Activated CD4-positive, alpha-beta T cell treated with anti-CD3 and anti-CD28 coated beads, Interleukin-10, Interleukin-2, amounts not matched to agents 100 ng/mL and 50 ng/mL, durations not matched to agents 16 hours and 8 hours (primary cell): Measurements from ENCODE around the gene TMEM40.
A peak's percentile ranks its signal among the peaks of the same experiment; 100 is the strongest.
"Not testable (repeated sequence)": the region's sequence is repeated elsewhere in the genome, so short reads cannot be mapped to it uniquely, and the experiment has no call there.

Experiments used
- DNase-seq: peaks from one replicate; pipeline ENCODE4 v3.0.0-alpha.2; 2020

Gene TMEM40, protein sequence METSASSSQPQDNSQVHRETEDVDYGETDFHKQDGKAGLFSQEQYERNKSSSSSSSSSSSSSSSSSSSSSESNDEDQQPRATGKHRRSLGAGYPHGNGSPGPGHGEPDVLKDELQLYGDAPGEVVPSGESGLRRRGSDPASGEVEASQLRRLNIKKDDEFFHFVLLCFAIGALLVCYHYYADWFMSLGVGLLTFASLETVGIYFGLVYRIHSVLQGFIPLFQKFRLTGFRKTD

GRCh38 chr3:12759097-12759679, at the start of gene TMEM40:
Gene TMEM40 (minus strand): TSS chr3:12759259. CDS start chr3:12749832, 9,427 bp downstream.
- DNase-seq = no peak

- DNase-seq = no peak
These were observed 49.5 kb upstream of the TMEM40 start for GRCh38 chr3:12808587-12808986.

DNA sequence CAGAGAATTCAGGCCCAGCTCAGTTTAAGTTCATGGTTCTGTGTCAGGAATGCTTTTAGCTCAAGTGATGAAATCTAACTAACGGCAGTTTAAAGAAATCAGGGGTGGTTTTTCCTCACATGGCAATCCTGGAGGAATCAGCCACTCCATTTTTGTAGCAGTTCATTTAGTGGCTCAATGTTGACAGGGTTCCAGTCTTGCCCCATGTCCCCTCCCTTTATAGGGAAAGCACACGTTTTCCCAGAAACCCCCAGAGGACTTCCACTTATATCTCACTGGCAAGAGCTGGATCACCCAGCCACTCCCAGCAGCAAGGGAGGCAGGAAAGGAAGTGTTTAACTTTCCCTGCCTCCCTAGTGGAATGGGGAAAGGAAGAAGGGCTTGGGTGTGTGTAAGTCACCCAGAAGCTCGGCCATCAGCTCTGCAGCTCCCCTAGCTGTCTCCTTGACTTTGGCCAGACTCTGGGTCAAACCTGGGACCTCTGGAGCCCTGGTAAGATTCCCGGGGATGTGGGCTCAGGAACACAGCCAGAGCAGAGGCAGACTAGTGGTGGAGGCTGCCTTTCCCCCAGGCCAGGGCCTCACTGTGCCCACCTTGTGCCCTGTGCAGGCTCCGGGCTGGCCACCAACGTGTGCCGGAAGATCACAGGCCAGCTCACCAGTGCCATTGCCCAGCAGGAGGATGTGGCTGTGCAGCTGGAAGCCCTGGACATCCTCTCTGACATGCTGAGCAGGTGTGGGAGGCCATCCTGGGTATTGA, 48.7 kb upstream of the TMEM40 start:
- DNase-seq = no peak

GRCh38 chr3:12807066-12807465, 48.0 kb upstream of the TMEM40 start:
- DNase-seq = no peak

GRCh38 chr3:12803371-12803770, 44.3 kb upstream of the TMEM40 start:
- DNase-seq = no peak

GRCh38 chr3:12799525-12800440, 40.7 kb upstream of the TMEM40 start:
- no peak for DNase-seq

- no peak for DNase-seq
These were observed 39.6 kb upstream of the TMEM40 start for GRCh38 chr3:12798559-12799179.

DNA sequence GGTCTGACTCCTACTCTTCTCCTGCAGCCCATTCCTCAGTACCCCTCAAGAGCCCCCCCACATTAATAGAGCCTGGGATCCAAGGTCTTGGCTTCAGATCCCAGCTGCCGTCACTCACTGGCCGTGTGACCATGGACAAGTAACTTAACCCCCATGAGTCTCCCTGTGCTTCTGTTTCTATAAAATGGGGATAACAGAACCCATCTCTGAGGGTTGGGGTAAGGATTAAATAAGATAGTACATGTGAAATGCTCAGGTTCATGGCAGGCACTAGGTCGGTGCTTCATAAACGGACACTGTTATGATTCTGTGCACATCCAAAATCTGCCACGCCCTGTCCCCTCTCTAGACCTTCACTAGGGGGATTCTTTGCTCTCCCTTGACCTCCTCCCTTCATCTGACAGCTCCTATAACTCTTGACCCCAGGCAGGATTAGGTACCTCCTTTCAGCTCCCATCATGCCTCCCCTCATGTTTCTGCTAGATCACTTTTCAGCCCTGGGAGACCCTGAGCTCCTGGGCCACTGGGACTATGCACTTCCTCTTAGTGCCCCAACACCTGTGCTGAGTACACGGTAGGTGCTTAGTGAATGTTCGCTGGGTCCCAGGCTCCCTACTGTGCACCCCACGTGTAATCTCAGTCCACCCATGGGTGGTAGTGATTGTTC, 39.0 kb upstream of the TMEM40 start:
- no peak for DNase-seq

GRCh38 chr3:12797124-12797891, 38.2 kb upstream of the TMEM40 start:
- DNase-seq = no peak

- no peak for DNase-seq
These were observed 37.4 kb upstream of the TMEM40 start, which contains the start of gene CAND2 for GRCh38 chr3:12796171-12797123. Gene CAND2 (plus strand): TSS chr3:12796680. CDS start chr3:12796721, 41 bp downstream.

DNA sequence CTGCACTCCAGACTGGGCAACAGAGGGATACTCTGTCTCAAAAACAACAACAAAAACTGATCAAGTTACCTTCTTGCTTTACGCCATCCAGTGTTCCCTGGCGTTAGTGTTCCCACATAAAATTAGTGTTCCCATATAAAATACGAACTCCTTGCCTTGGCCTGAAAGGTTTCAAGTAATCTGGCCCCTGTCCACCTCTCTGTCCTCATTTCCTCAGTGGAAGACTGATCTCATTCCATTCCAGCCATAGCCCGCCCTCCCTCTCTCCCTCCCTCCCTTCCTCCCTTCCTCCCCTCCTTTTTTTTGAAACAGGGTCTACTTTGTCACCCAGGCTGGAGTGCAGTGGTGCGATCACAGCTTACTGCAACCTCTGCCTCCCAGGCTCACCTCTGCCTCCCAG, 34.6 kb upstream of the TMEM40 start:
- no peak for DNase-seq

- DNase-seq = no peak
These were observed 32.4 kb upstream of the TMEM40 start for GRCh38 chr3:12791430-12791829.

- not testable (repeated sequence) for DNase-seq
These were observed 29.1 kb upstream of the TMEM40 start for GRCh38 chr3:12787967-12788690.

DNA sequence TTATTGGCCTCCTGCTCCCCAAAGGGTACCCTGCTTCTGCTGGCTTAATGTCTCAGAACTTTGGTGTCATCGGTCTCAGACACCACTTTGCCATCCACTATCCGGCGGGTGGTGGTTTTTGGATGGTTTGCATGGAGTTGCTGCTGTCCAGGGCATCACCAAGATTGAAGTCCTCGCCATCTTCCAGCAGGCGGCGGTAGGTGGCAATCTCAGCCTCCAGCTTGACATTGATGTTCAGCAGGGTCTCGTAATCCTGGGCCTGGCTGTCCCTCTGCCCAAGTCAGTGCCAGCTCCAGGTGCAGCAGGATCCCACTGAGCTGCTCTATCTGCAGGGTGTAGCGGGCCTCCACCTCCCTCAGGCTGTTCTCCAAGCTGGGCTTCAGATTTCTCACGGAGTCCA, 28.3 kb upstream of the TMEM40 start:
- DNase-seq = peak; percentile 56

GRCh38 chr3:12785096-12785495, 26.0 kb upstream of the TMEM40 start:
- DNase-seq = no peak

DNA sequence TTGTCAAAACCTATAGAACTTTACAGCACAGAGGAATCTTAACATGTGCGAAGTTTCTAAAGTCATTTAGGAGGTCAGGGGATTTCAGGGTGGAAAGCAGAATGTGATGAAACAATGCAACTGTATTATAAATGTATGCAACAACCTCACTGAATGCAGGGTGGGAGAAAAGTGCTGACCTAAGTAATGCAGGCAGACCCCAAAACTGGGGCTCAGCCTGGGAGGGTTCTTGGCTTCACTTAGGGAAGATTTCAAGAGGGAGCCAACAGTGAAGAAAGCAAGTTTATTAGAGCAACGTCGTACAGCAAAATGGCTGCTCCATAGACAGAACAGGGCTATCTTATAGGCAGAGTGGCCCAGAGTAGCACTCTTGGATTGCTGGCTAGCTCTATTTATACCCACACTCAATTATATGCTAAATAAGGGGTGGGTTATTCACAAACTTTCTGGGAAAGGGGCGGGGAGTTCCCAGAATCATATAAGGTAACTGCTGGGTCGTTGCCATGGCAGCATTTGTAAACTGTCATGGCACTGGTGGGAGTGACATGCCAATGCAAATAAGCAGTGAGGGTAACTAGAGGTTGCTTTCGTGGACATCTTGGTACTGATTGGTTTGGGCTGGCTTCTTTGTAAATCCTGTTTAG, 23.2 kb upstream of the TMEM40 start:
- peak; percentile 18 for DNase-seq

DNA sequence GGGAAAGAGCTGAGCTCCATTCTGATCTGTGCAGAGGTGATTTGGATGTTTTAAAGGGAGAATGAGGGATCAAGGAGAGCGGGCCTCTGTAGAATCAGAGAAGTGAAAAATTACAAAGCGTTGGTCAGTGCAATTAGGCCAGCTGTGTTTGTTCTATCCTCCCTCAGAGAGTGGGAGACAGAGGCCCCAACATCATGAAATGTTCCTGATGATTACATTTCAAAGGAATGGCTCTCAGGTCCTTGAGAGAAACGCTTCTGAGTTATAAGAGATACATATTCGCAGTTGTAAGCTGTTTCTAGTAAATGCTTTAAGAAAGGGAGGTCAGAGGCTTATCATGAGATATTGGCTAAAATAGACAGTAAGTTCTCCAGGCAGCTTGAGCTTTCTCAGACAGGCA, 21.7 kb upstream of the TMEM40 start:
- no peak for DNase-seq

DNA sequence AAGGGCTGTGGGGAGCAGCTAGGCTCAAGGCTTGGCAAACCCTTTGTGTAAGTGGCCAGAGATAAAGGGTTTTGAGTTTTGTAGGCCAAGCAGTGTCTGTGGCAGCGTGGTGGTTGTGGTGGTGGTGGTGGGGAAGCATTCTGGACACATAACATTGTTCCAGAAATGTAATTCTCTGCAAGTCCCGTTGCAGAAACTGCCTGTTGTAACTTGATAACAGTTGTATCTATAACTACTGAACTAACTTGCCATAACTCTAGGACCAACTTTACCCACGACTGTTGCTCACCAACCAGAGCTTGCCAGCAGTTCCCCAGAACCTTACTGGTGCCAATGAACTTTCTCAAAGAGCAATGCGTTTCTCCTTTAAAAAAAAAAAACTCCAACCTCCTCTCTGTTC, 18.1 kb upstream of the TMEM40 start:
- DNase-seq = no peak

DNA sequence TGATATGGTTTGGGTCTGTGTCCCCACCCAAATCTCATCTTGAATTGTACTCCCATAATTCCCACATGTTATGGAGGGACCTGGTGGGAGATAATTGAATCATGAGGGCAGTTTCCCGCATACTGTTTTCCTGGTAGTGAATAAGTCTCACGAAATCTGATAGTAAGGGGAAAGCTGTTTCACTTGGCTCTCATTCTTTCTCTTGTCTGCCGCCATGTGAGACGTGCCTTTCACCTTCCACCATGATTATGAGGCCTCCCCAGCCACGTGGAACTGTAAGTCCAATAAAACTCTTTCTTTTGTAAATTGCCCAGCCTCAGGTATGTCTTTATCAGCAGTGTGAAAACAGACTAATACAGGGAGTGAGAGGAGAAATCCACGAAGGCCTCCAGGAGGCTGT, 16.9 kb upstream of the TMEM40 start:
- DNase-seq = not testable (repeated sequence)
